SKM-1 treated with dmso at 0.1 percent for 144 hours (cell line): ENCODE data around the gene HDHD2.

Experiments used
- DNase-seq: peaks from one replicate; lab custom pipeline; 2025; ENCODE audit not compliant: unreplicated experiment; lab: John Stamatoyannopoulos, UW

Gene HDHD2

DNA sequence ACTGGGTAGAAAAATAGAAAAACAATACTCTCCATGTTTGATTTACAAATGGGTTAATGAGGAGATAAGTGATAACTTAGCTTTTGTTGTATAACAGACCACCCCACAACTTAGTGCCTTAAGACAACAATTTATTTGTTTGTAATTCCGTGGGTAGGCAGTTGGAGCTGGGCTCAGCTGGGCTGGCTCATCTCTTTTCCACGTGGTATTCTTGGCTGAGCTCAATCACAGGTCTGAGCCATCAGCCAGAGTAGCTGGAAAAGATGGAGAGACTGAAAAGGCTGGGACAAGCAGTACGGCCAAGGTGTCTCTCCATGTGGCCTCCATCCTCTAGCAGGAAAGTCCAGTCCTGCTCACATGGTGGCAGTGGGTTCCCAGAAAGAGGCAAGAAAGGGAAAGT lies 82.7 kb downstream of the HDHD2 start:
- no peak for DNase-seq

GRCh38 chr18:47063096-47063495 lies 87.2 kb downstream of the HDHD2 start:
- DNase-seq, result no peak

- no peak for DNase-seq
These were observed 87.8 kb downstream of the HDHD2 start for GRCh38 chr18:47062471-47062870.
